Measurements from ENCODE around the gene POMC. TPM values are rescaled to one million over a fixed set of nuclear protein-coding genes. Genes with fewer than 3 reads are reported as not detected.

The POMC gene
- total RNA-seq, 1 donor from 2014 or later = 0.29 TPM

- no peak for DNase-seq
- no peak for TF ChIP-seq CTCF (IDR thresholded peaks at IDR 0.05; ENCODE audit: partially characterized antibody, unreplicated experiment)
- Mint-ChIP-seq H3K9me3 (ENCODE audit: unreplicated experiment) (peaks cover 2% of the 10 kb centered on the region), H3K36me3 (ENCODE audit: unreplicated experiment) (peaks cover 7% of the 10 kb centered on the region), H3K4me1 (ENCODE audit: low read depth, unreplicated experiment) (peaks cover 5% of the 10 kb centered on the region), H3K27ac (ENCODE audit: unreplicated experiment) (no peak overlapping the region), H3K27me3 (ENCODE audit: unreplicated experiment) (peaks cover 8% of the 10 kb centered on the region), H3K4me3 (ENCODE audit: unreplicated experiment) (no peak overlapping the region)
These were observed 42.4 kb downstream of the POMC start for GRCh38 chr2:25125976-25126375.

GRCh38 chr2:25125189-25125588 is 43.2 kb downstream of the POMC start:
- Mint-ChIP-seq H3K27ac (ENCODE audit: unreplicated experiment) (no peak overlapping the region), H3K4me1 (ENCODE audit: low read depth, unreplicated experiment) (peaks cover 5% of the 10 kb centered on the region)
- no peak for TF ChIP-seq CTCF (IDR thresholded peaks at IDR 0.05; ENCODE audit: partially characterized antibody, unreplicated experiment)

GRCh38 chr2:25123682-25124081 is 44.7 kb downstream of the POMC start:
- peaks cover 7% of the 10 kb centered on the region for H3K36me3 Mint-ChIP-seq (ENCODE audit: unreplicated experiment)
- H3K9me3 Mint-ChIP-seq (ENCODE audit: unreplicated experiment) = peaks cover 2% of the 10 kb centered on the region
- no peak for DNase-seq
- H3K27me3 Mint-ChIP-seq (ENCODE audit: unreplicated experiment) = peaks cover 7% of the 10 kb centered on the region
- peaks cover 5% of the 10 kb centered on the region for H3K4me1 Mint-ChIP-seq (ENCODE audit: low read depth, unreplicated experiment)
- H3K27ac Mint-ChIP-seq (ENCODE audit: unreplicated experiment) = no peak overlapping the region
- H3K4me3 Mint-ChIP-seq (ENCODE audit: unreplicated experiment) = no peak overlapping the region
- no peak for TF ChIP-seq CTCF (IDR thresholded peaks at IDR 0.05; ENCODE audit: partially characterized antibody, unreplicated experiment)

More at GRCh38 chr2:25125189-25125588, 43.2 kb downstream of the POMC start:
- H3K9me3 Mint-ChIP-seq (ENCODE audit: unreplicated experiment) = peaks cover 2% of the 10 kb centered on the region
- H3K36me3 Mint-ChIP-seq (ENCODE audit: unreplicated experiment) = peaks cover 7% of the 10 kb centered on the region
- H3K4me3 Mint-ChIP-seq (ENCODE audit: unreplicated experiment) = no peak overlapping the region
- DNase-seq = no peak
- H3K27me3 Mint-ChIP-seq (ENCODE audit: unreplicated experiment) = peaks cover 8% of the 10 kb centered on the region

- H3K36me3 Mint-ChIP-seq (ENCODE audit: unreplicated experiment) = peaks cover 7% of the 10 kb centered on the region
- H3K4me3 Mint-ChIP-seq (ENCODE audit: unreplicated experiment) = no peak overlapping the region
- no peaks in the 10 kb centered on the region for H3K4me1 Mint-ChIP-seq (ENCODE audit: low read depth, unreplicated experiment)
- H3K27ac Mint-ChIP-seq (ENCODE audit: unreplicated experiment) = no peak overlapping the region
- no peak for TF ChIP-seq CTCF (IDR thresholded peaks at IDR 0.05; ENCODE audit: partially characterized antibody, unreplicated experiment)
- H3K9me3 Mint-ChIP-seq (ENCODE audit: unreplicated experiment) = peaks cover 2% of the 10 kb centered on the region
- DNase-seq = no peak
- H3K27me3 Mint-ChIP-seq (ENCODE audit: unreplicated experiment) = peaks cover 7% of the 10 kb centered on the region
These were observed 46.0 kb downstream of the POMC start for GRCh38 chr2:25122367-25122766.

GRCh38 chr2:25119263-25119662 is 49.1 kb downstream of the POMC start:
- TF ChIP-seq CTCF (IDR thresholded peaks at IDR 0.05; ENCODE audit: partially characterized antibody, unreplicated experiment) = no peak
- Mint-ChIP-seq H3K4me1 (ENCODE audit: low read depth, unreplicated experiment) (no peaks in the 10 kb centered on the region), H3K27me3 (ENCODE audit: unreplicated experiment) (peaks cover 7% of the 10 kb centered on the region), H3K27ac (ENCODE audit: unreplicated experiment) (no peak overlapping the region), H3K9me3 (ENCODE audit: unreplicated experiment) (peaks cover 2% of the 10 kb centered on the region), H3K4me3 (ENCODE audit: unreplicated experiment) (no peak overlapping the region), H3K36me3 (ENCODE audit: unreplicated experiment) (peaks cover 7% of the 10 kb centered on the region)
- DNase-seq = no peak
